GM18511 (cell line): ENCODE data around the gene CXorf65.

Experiments used
- ATAC-seq: cut with Tn5 transposase; IDR thresholded peaks from one replicate; pipeline ENCODE4 v1.9.1; 2021; ENCODE audit warnings: mild to moderate bottlenecking, moderate library complexity; ENCODE audit not compliant: unreplicated experiment

CXorf65 gene

GRCh38 chrX:71107762-71108360, 1.3 kb upstream of the CXorf65 start:
- no peak for ATAC-seq

- no peak for ATAC-seq
These were observed 705 bp upstream of the CXorf65 start for GRCh38 chrX:71107245-71107644.

GRCh38 chrX:71105628-71106027, 912 bp downstream of the CXorf65 start:
- ATAC-seq: no peak

- ATAC-seq: peak; percentile 64
These were observed 3.2 kb downstream of the CXorf65 start for GRCh38 chrX:71103110-71103983.

GRCh38 chrX:71102292-71102691, 4.2 kb downstream of the CXorf65 start:
- no peak for ATAC-seq

DNA sequence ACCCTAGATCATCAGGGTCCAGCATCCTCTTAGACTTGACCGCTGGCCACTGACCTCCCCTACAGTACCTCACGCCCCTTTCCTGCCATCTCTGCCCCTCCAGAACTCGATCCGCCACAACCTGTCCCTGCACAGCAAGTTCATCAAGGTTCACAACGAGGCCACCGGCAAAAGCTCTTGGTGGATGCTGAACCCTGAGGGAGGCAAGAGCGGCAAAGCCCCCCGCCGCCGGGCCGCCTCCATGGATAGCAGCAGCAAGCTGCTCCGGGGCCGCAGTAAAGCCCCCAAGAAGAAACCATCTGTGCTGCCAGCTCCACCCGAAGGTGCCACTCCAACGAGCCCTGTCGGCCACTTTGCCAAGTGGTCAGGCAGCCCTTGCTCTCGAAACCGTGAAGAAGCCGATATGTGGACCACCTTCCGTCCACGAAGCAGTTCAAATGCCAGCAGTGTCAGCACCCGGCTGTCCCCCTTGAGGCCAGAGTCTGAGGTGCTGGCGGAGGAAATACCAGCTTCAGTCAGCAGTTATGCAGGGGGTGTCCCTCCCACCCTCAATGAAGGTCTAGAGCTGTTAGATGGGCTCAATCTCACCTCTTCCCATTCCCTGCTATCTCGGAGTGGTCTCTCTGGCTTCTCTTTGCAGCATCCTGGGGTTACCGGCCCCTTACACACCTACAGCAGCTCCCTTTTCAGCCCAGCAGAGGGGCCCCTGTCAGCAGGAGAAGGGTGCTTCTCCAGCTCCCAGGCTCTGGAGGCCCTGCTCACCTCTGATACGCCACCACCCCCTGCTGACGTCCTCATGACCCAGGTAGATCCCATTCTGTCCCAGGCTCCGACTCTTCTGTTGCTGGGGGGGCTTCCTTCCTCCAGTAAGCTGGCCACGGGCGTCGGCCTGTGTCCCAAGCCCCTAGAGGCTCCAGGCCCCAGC, 5.7 kb downstream of the CXorf65 start:
- ATAC-seq: no peak

DNA sequence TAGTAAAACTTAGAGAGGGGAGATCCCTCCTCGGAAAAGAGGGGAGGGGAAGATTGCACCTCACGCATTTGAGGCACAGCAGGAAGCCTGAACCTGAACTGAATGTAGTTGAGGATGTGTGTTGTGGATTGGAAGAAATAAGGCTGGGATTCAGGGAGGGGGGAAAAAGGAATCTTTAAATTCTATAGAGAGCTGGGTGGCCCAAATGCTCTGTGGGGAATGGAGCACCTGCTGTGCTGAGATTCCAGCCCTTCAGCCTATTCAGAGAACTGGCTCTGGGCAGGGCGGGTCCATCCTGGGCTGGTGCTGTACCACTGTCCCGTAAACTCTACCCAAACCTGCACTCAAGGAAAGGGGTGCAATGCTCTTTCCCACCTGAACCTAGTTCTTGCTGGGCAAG, 6.8 kb downstream of the CXorf65 start:
- no peak for ATAC-seq

- ATAC-seq: no peak
These were observed 7.5 kb downstream of the CXorf65 start for GRCh38 chrX:71098951-71099506.

- ATAC-seq: peak; percentile 37
These were observed 8.2 kb downstream of the CXorf65 start for GRCh38 chrX:71098302-71098701.

GRCh38 chrX:71096760-71097032, 9.8 kb downstream of the CXorf65 start:
- ATAC-seq: no peak

DNA sequence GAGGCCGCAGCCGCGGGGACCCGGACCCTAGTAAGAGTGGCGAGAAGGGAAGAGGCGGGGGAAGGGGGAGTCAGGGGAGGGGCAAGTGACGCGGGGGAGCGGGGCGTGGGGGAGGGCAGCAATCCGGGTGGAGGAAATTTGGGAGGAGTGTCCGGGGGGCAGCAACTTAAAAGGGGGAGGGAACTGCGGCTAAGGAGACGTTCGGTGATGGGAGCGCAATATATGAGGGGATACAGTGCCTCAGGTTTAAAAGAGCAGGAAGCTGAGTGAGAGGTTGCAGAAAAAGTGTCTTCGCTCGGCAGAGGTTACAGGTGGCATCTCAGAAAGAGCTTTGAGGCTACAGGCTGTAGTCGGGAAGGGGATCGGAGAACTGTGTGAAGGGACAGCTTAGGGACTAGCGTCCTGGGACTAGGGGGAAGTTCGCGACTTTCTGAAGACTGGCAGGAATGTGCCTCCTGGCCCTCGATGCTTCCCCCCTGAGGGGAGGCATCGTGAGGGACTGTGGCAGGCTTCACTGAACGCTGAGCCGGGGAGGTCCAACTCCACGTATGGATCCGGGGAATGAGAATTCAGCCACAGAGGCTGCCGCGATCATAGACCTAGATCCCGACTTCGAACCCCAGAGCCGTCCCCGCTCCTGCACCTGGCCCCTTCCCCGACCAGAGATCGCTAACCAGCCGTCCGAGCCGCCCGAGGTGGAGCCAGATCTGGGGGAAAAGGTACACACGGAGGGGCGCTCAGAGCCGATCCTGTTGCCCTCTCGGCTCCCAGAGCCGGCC, 10.4 kb downstream of the CXorf65 start:
- peak; percentile 25 for ATAC-seq

- ATAC-seq: peak; percentile 86
These were observed 11.0 kb downstream of the CXorf65 start, which contains the start of gene FOXO4 for GRCh38 chrX:71095555-71095980. FOXO4 (plus strand) TSS chrX:71095851; CDS start chrX:71096529, 678 bp downstream.

DNA sequence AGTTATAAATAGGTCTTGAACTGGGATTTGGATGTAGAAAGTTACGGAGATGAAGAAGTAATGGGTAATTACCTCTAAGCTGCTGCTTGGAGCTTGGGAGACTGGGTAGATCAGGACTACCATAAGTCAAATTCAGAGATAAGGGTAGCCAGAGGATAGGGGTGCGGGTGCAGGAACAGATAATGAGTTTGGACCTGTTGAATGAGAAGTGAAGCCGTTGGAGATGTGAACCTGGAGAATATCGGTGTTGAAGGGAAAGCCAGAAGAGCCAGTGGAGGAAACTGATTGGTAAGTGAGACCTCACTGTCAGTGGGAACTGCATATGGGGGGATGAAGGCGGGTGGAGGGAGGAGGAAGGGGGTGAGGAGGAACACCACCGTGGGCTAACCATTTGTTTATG, 11.5 kb downstream of the CXorf65 start:
- ATAC-seq: no peak

GRCh38 chrX:71091263-71091662, 15.3 kb downstream of the CXorf65 start:
- no peak for ATAC-seq

GRCh38 chrX:71085900-71086299, 20.6 kb downstream of the CXorf65 start:
- no peak for ATAC-seq

- ATAC-seq: no peak
These were observed 23.7 kb downstream of the CXorf65 start for GRCh38 chrX:71082822-71083221.

DNA sequence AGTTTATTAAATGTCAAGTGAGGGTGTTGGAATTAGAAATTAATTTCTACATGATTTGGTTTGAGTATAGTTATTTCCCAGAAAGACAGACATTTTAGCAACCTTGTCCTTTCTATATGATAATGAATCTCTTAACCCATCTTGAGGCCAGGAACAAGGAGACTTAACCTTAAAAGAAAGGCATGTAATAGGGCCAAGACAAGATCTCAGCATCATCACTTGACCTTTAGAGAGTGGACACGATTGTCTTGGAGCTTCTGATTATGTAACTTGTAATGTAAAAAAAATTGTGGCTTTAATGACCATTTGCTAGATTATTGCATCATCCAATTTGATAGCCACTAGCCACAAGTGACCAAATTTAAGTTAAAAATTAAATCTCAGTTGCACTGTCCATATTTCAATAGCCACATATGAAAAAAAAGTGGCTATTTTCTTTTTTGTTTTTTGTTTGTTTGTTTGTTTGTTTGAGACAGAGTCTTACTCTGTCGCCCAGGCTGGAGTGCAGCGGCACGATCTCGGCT, 24.4 kb downstream of the CXorf65 start:
- no peak for ATAC-seq

- ATAC-seq: no peak
These were observed 25.0 kb downstream of the CXorf65 start for GRCh38 chrX:71081330-71082123.

GRCh38 chrX:71070531-71070930, 36.0 kb downstream of the CXorf65 start:
- no peak for ATAC-seq
